CD4-positive, alpha-beta T cell (primary cell): ENCODE measurements around the gene NNT. TPM values are rescaled to one million over a fixed set of nuclear protein-coding genes. Genes with fewer than 3 reads are reported as not detected.
"Not testable (repeated sequence)": the region's sequence is repeated elsewhere in the genome, so short reads cannot be mapped to it uniquely, and the experiment has no call there.

Experiments
- ATAC-seq: fragments of 200-7000 bp; cut with Tn5 transposase; one replicate; pipeline ENCODE4 v1.10.0; 2022; ENCODE audit warnings: mild to moderate bottlenecking; ENCODE audit not compliant: poor library complexity
- CTCF ChIA-PET: fragments of 350-600 bp; sonication (Branson Sonifier 250); formaldehyde crosslinking; loops from one replicate; lab custom pipeline; 2021; ENCODE audit warnings: antibody characterized with exemption, inconsistent platforms; lab: Charles Lee
- POLR2A ChIA-PET: fragments of 350-600 bp; sonication (Branson Sonifier 250); formaldehyde crosslinking; loops from one replicate; lab custom pipeline; 2021; ENCODE audit warnings: antibody characterized with exemption, inconsistent platforms; lab: Charles Lee
- DNase-seq, 14 experiments: peaks; one replicate each; pipeline ENCODE4 v3.0.0-alpha.2; 2013 to 2020; ENCODE audit warnings: mixed read lengths in 2 of 14
- H3K27ac ChIP-seq, 2 donors: one replicate each; pipeline versions ENCODE4 v1.5.1 to v1.7.0; 2013; ENCODE audit warnings: low read length in 2 of 2, low read depth in 1 of 2, mild to moderate bottlenecking in 1 of 2
- H3K27me3 ChIP-seq, 2 experiments: 1 replicate in 1 of 2; 2 replicates in 1 of 2; pipeline versions ENCODE4 v1.6.1 to v1.7.0; 2013; ENCODE audit warnings: low read length in 2 of 2, control low read depth in 1 of 2, mild to moderate bottlenecking in 1 of 2, moderate library complexity in 1 of 2; ENCODE audit not compliant: insufficient read depth in 2 of 2, control insufficient read depth in 1 of 2
- H3K36me3 ChIP-seq: one replicate; pipeline ENCODE4 v1.6.1; 2013; ENCODE audit warnings: low read length, control low read depth; ENCODE audit not compliant: insufficient read depth
- H3K4me1 ChIP-seq: one replicate; pipeline ENCODE4 v1.6.1; 2013; ENCODE audit warnings: low read length, control low read depth; ENCODE audit not compliant: insufficient read depth
- H3K4me3 ChIP-seq: one replicate; pipeline ENCODE4 v1.5.1; 2013; ENCODE audit warnings: mild to moderate bottlenecking, low read length, moderate library complexity
- H3K9me3 ChIP-seq, 2 experiments: 1 replicate in 1 of 2; 2 replicates in 1 of 2; pipeline versions ENCODE4 v1.6.1 to v1.7.0; 2013; ENCODE audit warnings: low read length in 2 of 2, mild to moderate bottlenecking in 2 of 2, control low read depth in 1 of 2, moderate library complexity in 1 of 2; ENCODE audit not compliant: control insufficient read depth in 1 of 2, insufficient read depth in 1 of 2
- H3K27ac Mint-ChIP-seq: one replicate; pipeline ENCODE4 v1.8.0; 2020; ENCODE audit warnings: mixed read lengths
- H3K27me3 Mint-ChIP-seq: one replicate; pipeline ENCODE4 v1.8.0; 2021; ENCODE audit warnings: mixed read lengths
- H3K36me3 Mint-ChIP-seq: one replicate; pipeline ENCODE4 v1.8.0; 2021; ENCODE audit warnings: low read depth, mixed read lengths
- H3K4me1 Mint-ChIP-seq: one replicate; pipeline ENCODE4 v1.8.0; 2021; ENCODE audit warnings: low read depth, mixed read lengths
- H3K4me3 Mint-ChIP-seq: one replicate; pipeline ENCODE4 v1.8.0; 2020; ENCODE audit warnings: mild to moderate bottlenecking, mixed read lengths
- H3K9me3 Mint-ChIP-seq: one replicate; pipeline ENCODE4 v1.8.0; 2020; ENCODE audit warnings: mixed read lengths
- CTCF ChIP-seq: fragments of 200-600 bp; IDR thresholded peaks from one replicate; pipeline ENCODE4 v1.8.0; 2022; ENCODE audit warnings: antibody characterized with exemption, mild to moderate bottlenecking
- intact Hi-C, 2 experiments: fragments of 100-400 bp; cut with DNase I in 1 of 2; cut with micrococcal nuclease in 1 of 2; formaldehyde crosslinking; loops; one replicate each; pipeline versions ENCODE4 v1.15.1 to v1.9.0; 2023 to 2025; cut with DNase I, micrococcal nuclease
- total RNA-seq, 174 experiments: library from RNA in 2 of 174; stranded (reverse) in 2 of 174; gene quantifications; one replicate each; pipeline ENCODE4 v1.2.3 and lab custom pipeline; 2021 to 2026

NNT gene
- total RNA-seq, 2 experiments from 2014 or later = 22.3 to 23.5 TPM

DNA sequence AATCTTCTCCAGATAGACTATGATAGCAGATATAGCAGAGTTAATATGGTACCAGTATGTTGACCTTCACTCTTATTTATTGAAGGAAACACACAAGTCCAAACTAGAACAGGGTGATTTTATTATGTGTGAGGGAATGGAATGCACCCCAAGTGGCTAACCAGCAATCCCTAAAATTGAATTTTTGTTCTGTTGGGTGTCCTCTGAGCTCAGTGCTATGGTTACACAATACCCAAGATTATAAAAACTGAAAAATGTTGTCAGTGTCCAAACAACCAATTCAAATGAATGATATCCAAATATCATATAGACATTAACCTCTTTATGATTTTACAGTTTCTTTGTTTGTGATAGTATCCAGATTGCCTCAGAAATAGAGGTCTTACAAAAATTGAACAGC, 60.9 kb downstream of the NNT start:
- Histone ChIP-seq H3K36me3 (peaks cover 22% of the 10 kb centered on the region), H3K27me3 (no peaks in the 10 kb centered on the region), H3K4me3 (no peak overlapping the region), H3K9me3 (peaks cover 0 to 16% of the 10 kb centered on the region in 2 experiments), H3K4me1 (no peaks in the 10 kb centered on the region), H3K27ac (no peak overlapping the region)
- ATAC-seq = no peak
- peaks cover 75% of the 10 kb centered on the region for H3K36me3 Mint-ChIP-seq
- intact Hi-C loops = no loop called here
- no peak overlapping the region for H3K27ac Mint-ChIP-seq
- ChIA-PET CTCF (no interaction called here), POLR2A (interaction anchor here (0.6 kb wide), 1 partner anchor 19 kb away, joined by 3 read pairs; no protein-coding TSS in a partner anchor)
- peaks cover 2% of the 10 kb centered on the region for H3K9me3 Mint-ChIP-seq
- no peak overlapping the region for H3K4me3 Mint-ChIP-seq
- peaks cover 5% of the 10 kb centered on the region for H3K4me1 Mint-ChIP-seq
- no peaks in the 10 kb centered on the region for H3K27me3 Mint-ChIP-seq
- no peak for DNase-seq
- TF ChIP-seq CTCF = no peak

GRCh38 chr5:43664501-43665040, 61.6 kb downstream of the NNT start:
- intact Hi-C loops = no loop called here
- Mint-ChIP-seq H3K27ac (no peak overlapping the region), H3K27me3 (no peaks in the 10 kb centered on the region), H3K36me3 (peaks cover 68% of the 10 kb centered on the region), H3K4me3 (no peak overlapping the region), H3K9me3 (peaks cover 2% of the 10 kb centered on the region), H3K4me1 (peaks cover 5% of the 10 kb centered on the region)
- Histone ChIP-seq H3K9me3 (peaks cover 0 to 16% of the 10 kb centered on the region in 2 experiments), H3K36me3 (peaks cover 16% of the 10 kb centered on the region), H3K4me3 (no peak overlapping the region), H3K4me1 (no peaks in the 10 kb centered on the region), H3K27ac (no peak overlapping the region), H3K27me3 (no peaks in the 10 kb centered on the region)
- POLR2A ChIA-PET = no interaction called here
- CTCF ChIA-PET = no interaction called here
- no peak for TF ChIP-seq CTCF
- no peak for ATAC-seq
- DNase-seq = no peak

- H3K36me3 ChIP-seq, POLR2A ChIA-PET, intact Hi-C loops, H3K27me3 ChIP-seq, CTCF ChIA-PET, H3K27me3 Mint-ChIP-seq, ATAC-seq, H3K9me3 Mint-ChIP-seq, H3K4me3 ChIP-seq, H3K27ac ChIP-seq, H3K4me1 ChIP-seq, DNase-seq, H3K27ac Mint-ChIP-seq, H3K4me3 Mint-ChIP-seq: not testable (repeated sequence)
- Mint-ChIP-seq H3K36me3 (peaks cover 64% of the 10 kb centered on the region), H3K4me1 (peaks cover 11% of the 10 kb centered on the region)
- H3K9me3 ChIP-seq = peaks cover 0 to 16% of the 10 kb centered on the region in 2 experiments
Observed at GRCh38 chr5:43665749-43666148, 62.8 kb downstream of the NNT start.

DNA sequence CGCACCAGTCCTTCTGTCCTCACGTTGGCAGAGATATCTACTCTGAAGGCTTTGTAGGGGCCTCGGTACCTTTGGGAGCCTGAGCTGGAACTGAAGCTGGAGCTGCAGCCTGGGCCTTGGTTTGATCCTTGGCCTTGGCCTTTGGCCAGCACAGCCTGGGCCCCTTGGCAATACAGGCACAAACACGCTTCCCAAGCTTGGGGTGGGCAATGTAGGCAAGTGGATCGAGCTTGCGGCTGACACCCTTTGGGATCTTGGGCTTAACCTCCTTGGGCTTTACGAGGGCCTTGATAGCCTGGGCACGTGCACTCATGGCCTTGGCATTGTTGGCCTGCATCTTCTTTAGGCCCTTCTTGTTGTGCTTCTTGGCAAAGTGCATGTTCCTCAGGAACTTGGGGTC, 63.7 kb downstream of the NNT start:
- H3K27ac ChIP-seq, POLR2A ChIA-PET, H3K36me3 ChIP-seq, ATAC-seq, H3K27me3 Mint-ChIP-seq, intact Hi-C loops, H3K4me3 ChIP-seq, H3K4me1 ChIP-seq, DNase-seq, H3K9me3 Mint-ChIP-seq, H3K27me3 ChIP-seq, CTCF ChIA-PET, H3K4me3 Mint-ChIP-seq, H3K27ac Mint-ChIP-seq: not testable (repeated sequence)
- peaks cover 64% of the 10 kb centered on the region for H3K36me3 Mint-ChIP-seq
- H3K9me3 ChIP-seq = peaks cover 0 to 16% of the 10 kb centered on the region in 2 experiments
- peaks cover 14% of the 10 kb centered on the region for H3K4me1 Mint-ChIP-seq

DNA sequence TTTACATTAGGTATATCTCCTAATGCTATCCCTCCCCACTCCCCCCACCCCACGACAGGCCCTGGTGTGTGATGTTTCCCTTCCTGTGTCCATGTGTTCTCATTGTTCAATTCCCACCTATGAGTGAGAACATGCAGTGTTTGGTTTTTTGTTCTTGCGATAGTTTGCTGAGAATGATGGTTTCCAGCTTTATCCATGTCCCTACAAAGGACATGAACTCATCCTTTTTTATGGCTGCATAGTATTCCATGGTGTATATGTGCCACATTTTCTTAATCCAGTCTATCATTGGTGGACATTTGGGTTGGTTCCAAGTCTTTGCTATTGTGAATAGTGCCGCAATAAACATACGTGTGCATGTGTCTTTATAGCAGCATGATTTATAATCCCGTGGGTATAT, 64.4 kb downstream of the NNT start:
- intact Hi-C loops, ATAC-seq, H3K27ac ChIP-seq, H3K9me3 Mint-ChIP-seq, H3K4me3 Mint-ChIP-seq, H3K27me3 Mint-ChIP-seq, H3K27me3 ChIP-seq, H3K27ac Mint-ChIP-seq, H3K4me3 ChIP-seq, DNase-seq, POLR2A ChIA-PET, H3K36me3 ChIP-seq, CTCF ChIA-PET, H3K4me1 ChIP-seq: not testable (repeated sequence)
- peaks cover 18% of the 10 kb centered on the region for H3K4me1 Mint-ChIP-seq
- peaks cover 0 to 16% of the 10 kb centered on the region in 2 experiments for H3K9me3 ChIP-seq
- peaks cover 62% of the 10 kb centered on the region for H3K36me3 Mint-ChIP-seq
